Inflammatory macrophage treated with lipopolysaccharide for 1 hour (primary cell): ENCODE measurements around the gene TLR6.
"Not testable (repeated sequence)": the region's sequence is repeated elsewhere in the genome, so short reads cannot be mapped to it uniquely, and the experiment has no call there.

Source experiments
- DNase-seq, 2 donors: peaks; one replicate each; pipeline ENCODE4 v3.0.0-alpha.2; 2020 to 2022

Gene TLR6

DNA sequence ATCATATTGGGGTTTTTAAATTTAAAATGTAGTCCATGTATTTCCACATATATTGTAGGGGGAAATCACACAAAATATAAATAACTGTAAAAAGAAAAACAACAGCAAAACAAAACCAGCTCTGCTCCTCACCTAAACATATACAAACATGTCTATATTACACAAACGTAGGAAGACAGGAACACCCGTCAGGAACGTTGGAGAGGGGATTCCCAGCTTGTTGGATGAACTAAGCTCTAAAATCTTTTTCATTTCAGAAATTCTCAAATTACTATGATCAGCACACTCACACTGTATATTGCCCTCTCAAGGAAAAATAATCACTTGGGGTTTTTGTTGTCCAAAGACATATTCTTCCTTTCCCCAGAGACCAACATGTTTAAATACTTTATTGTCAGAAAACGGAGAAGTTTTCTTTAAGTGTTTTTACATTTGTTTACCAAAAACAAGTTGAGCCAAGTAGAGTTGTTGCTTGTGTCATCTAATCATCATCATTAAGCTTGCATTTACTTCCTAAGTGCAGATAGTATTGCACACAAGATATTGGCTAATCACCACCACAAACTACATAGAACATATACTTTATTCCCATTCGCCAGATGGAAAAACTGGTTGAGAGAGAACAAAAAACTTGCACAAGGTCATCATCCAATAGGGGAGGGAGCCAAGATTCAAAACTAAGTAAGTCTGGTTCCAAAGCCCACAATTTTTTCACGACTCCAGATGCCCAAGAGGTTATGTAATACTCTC is 71.4 kb downstream of the TLR6 start:
- peak; percentile 60 to 70 for DNase-seq

DNA sequence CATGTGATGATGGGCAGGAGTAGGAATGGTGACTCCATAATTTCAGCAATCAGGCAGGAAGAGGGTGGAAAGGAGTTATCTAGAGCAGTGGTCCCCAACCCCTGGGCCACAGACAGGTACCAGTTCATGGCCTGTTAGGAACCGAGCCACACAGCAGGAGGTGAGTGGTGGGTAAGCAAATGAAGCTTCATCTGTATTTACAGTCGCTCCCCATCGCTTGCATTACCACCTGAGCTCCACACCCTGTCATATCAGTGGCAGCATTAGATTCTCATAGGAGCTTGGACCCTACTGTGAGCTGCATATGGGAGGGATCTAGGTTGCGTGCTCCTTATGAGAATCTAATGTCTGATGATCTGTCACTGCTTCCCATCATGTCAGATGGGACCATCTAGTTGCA is 72.5 kb downstream of the TLR6 start:
- DNase-seq: no peak

DNA sequence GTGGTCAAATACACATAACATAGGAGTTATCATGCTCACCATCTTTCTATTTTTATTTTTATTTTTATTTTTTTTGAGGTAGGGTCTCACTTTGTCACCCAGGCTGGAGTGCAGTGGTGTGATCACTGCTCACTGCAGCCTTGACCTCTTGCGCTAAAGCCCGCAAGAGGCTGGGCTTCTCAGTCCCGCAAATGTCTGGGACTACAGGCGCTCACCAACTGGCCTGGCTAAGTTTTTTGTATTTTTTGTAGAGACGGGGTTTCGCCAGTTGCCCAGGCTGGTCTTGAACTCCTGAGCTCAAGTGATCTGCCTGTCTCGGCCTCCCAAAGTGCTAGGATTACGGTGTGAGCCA is 73.5 kb downstream of the TLR6 start:
- no peak for DNase-seq

DNA sequence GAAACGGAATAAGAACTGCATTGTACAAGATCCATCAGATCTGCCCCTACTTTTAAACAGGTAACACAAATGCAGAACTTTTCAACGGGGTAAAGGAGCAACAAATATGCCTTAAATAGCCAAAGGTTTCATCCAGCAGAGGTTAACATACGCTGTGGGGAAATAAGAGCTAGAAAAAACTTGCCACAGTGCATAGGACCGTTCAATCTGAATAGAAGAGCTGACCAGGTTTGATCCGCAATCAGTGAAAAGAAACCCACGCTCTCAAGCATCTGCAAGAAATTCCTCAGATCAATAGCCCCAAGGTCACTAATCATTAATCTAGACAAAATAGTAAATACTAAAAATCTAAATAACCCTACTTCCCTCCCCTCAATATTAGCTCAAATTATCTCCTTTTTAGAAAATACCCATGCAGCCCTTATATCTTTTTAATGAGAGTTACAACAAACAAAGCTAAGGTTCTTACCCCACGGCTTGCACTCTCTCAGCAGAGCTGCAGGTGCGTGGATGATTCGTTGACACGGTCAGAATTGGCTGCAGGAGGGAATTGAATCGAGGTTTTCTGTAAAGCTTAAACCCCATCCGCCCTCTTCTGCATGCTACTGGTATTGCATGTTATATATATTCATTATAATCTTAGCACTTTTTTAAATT is 74.0 kb downstream of the TLR6 start, which contains the start of gene TLR10:
TLR10 (minus strand) TSS at position 539 of the 657 bp plus-strand sequence. CDS start 7,400 bp downstream, outside the sequence.
- DNase-seq: peak in 1 of 2 donors; percentile 78

DNA sequence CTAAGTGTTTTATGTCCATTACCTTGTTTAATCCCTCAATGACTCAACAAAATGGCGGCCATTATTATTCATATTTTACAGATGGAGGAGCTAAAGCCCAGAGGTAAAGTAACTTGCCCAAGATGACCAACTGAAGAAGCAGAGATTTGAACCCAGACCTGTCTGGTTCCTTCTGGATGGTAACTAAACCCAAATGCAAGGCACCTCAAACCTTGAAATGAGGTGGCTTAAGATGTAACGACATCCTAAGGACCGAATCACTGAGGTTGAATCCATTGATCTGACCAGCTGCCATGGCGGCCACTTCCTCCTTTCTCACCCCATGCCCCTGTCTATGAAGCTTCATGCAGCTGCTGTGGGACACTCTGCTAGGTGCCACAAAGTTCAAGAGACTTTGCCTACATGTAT is 74.8 kb downstream of the TLR6 start:
- no peak for DNase-seq

DNA sequence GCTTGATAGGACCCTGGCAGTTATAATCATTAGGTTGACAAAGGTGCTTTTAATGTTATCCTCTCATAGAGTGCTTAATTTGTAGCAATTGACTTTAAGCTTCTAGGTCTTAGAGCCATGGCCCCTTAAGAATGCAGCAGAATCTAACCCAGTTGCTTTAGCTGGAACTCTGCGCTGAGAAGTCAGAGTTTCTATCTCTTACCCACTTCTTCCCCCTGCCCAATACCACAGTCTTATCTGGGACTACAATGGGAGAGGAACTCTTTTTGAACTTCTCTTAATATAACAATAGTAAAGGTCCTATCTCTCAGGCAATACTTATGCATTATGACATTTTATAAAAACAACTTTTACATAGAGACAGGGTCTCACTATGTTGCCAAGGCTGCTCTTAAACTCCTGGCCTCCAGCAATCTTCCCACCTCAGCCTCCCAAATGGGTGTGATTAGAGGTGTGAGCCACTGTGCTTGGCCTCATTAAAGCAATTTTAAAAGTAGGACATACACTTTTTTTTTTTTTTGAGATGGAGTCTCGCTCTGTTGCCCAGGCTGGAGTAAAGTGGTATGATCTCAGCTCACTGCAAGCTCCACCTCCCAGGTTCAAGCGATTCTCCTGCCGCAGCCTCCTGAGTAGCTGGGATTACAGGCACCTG is 75.7 kb downstream of the TLR6 start:
- DNase-seq: no peak

DNA sequence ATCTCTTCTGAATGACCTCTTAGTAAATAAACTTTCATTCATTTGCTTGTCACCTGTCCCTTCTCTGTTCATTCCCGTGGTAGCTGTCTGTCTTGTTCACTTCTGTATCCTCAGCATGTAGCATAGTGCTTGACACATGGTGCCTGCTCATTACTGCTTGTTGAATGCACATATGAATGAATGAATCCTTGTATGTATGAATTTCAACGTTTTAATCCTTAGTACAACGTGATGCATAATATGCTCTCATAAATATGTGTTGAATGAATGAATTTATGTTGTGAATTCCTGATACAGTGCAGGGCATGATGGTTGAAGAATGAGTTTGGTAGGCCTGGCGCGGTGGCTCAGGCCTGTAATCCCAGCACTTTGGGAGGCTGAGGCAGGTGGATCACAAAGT is 76.8 kb downstream of the TLR6 start:
- DNase-seq: no peak

DNA sequence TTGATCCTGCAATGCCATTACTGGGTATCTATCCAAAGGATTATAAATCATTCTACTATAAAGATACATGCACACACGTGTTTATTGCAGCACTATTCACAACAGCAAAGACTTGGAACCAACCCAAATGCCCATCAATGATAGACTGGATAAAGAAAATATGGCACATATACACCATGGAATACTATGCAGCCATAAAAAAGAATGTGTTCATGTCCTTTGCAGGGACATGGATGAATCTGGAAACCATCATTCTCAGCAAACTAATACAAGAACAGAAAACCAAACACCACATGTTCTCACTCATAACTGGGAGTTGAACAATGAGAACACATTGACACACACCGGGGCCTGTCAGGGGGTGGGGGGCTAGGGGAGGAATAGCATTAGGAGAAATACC is 78.7 kb downstream of the TLR6 start:
- not testable (repeated sequence) for DNase-seq

DNA sequence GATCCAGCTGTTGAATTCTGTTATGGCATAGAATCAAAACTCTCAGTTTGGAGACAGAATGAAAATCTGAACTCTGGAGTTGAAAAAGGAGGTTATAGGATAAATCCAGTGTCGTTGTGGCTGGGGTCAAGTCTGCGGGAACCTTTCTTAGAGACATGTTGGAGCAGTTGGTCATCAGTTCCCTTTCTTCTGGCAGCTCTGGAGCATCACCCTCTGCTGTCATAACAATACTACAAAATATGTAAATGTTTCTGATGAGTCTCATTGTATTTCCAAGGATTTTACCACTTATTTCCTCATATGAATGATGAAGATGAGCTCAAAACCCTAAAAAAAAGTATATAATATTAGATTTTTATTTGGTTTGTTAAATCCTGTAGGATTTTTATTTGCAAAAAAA is 81.3 kb downstream of the TLR6 start:
- DNase-seq: peak; percentile 39 to 51

DNA sequence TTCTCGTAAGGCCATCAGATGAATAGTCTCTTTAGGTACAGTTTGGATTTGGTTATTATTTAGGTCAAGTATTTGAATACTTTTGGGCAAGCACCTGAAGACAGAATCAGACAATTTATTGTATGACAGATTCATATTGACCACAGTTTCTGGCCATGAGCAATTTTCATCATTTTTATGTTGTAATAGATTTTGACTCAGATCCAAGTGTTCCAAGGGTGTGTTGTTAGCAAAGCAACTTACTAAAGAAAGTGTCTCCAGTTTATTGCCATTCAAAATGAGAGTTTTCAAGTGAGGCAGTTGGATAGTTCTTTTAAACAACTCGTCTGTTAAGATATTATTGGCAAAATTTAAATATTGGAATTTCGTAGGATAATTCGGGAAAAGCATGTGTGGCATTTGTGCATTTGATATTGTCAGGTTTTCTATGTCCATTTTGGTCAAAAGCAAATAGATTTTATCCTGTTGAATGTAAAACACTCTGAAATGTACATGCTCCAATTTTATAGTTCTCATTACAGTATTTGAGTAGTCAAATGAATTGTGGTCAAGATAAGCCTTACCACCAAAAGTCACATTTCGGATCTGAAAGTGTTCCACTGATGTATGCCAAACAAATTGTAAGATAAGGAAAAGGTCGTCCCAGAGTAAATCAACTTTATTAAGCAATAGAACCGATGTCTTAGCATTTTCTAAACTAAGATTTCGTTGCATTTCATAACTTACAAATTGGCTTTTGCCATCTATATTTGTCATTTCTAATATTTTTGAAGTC is 82.2 kb downstream of the TLR6 start:
- DNase-seq: peak; percentile 56 to 70
